Measurements from ENCODE around the gene SMNDC1.
A peak's percentile ranks its signal among the peaks of the same experiment; 100 is the strongest.
"Not testable (repeated sequence)": the region's sequence is repeated elsewhere in the genome, so short reads cannot be mapped to it uniquely, and the experiment has no call there.

Gene SMNDC1

DNA sequence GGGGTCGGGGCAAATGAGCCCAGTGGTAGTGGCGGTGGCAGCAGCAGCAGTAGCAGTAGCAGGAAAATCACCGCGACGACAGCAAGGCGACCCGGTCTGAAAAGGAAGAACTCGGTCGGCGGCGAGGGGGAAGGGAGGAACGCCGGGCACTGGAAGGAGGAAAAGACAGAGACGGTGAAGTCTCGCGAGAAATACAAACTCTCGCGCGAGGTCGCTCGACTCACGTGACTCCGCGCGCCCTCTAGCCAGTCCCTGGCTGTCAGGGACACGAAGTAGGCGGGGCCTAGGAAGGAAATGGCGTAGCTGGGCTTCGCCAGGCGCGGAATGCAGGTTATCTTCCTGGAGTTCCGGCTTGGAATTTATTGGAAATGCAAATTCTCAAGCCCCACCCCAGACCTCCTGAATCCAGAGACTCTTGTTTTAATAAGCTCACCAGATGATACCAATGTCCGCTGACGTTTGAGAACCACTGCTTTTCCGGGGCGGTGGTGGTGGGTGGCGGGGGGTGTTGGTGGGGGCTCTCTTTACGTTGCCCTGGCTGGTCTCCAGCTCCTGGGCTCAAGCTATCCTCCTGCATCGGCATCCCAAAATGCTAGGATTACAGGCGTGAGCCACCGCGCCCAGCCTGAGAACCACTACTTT, at the start of gene SMNDC1:
TSS of gene SMNDC1 (minus strand) at position 141 of the 642 bp plus-strand sequence. CDS start 1,333 bp downstream, outside the sequence.
- peak; percentile 99 for DNase-seq

DNA sequence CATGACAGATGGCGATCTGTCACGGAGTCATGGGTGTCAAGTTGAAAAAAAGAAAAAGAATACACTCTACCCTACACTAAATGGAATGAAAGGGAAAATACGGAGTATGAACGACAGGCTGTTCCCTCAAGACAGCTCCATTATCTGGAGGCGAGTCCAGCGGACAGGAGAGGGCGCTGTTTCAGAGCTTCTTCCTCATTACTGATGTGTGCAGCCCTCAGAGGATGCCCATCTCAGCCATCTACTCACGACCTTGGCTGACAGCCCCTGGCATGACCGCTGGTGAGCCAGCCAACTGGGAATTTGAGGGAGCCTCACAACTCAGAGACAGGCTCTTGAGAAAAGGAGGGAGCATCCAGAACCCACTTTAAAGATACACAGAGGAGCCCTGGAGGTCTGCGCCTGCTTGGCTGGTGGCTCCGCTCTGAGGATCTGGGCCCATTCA, 49.6 kb upstream of the SMNDC1 start:
- DNase-seq, result peak; percentile 75

DNA sequence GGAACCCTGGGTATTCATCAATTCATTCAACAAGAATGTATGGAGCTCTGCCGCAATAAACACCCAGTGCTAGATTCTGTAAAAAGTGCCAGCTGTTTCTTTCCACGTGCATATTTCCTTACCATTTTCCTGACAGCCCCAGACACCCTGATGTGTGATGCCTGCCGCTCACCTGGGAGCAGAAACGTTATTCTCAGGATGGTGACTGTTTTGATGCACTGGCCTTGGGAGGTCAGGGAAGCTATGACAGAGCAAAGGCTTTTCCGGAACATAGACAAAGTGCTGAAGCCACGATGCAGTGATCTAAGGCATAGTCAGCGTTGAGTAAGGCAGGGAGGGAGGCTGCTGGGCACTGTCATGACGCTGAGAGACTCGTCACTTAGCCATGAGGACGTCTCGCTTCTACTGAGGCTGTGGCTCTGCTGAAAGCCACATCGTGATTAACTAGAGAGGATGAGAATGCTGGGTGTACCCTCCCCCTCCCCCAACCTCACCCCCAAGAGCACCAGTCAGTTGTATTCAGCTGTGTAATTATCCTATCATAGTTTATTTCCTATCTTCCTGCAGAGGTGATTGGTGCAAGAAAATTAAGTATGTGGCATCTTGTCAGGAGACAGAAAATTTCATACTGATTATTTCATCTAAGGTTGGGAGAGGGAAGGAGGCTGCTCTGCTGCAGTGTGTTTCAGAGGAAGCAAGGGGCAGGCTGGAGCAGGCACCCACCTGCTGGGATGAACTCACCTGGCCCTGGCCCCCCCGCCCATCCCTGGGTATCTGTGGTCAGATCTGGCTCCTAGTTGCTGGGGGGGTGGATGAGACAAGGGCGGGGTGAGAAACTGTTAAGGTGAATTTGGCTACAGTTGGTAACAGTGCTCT, 48.8 kb upstream of the SMNDC1 start:
- DNase-seq, result peak; percentile 67

DNA sequence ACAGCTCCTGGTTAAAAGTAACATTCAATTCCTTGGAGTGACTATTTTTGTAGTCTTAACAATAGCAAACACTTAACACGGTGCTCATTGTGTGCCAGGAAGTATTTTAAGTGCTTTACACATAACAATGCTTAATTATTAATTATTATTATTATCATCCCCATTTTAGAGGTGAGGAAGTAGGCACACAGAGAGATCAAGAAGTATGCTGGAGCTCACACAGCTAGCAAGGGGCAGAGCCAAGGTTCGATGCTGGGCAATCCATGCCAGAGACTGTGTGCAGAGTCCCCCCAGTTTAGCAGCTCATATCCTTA, 48.2 kb upstream of the SMNDC1 start:
- DNase-seq, result no peak

DNA sequence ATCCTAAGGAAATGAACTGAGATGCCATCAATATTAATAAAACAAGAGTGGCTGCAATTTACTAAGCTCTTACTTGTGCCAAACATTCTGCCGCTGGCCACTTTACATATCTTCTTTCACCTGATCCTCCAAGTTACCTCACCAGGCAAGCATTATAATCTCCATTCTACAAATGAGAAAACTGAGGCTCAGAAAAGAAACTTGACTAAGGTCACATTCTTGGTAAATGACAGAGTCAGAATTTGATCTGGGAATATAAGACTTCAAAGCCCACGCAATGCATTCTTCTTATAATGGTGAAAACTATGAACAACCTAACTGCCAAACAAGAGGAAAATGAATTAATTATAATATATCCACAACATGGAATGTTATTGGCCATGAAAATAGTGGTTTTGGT, 46.1 kb upstream of the SMNDC1 start:
- no peak for DNase-seq

DNA sequence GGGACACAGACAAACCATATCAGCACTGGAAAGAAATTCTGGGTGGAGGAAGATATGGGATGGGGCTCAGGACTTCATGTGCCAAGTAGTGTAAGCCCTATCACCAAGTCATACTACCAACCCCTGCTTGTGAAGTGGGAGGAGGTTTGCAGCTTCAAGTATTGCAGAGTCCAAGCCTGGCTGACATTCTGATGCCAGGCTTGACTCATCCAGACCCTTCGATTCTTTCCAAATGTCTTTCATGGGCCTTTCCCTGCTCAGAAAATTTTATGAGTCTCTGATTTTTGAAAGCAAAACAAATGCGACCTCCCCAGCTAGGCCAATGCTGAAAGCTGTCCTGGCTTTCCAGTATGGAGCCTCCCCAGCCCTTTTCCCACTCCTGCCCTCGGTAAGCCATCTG, 45.1 kb upstream of the SMNDC1 start:
- DNase-seq, result peak; percentile 75

DNA sequence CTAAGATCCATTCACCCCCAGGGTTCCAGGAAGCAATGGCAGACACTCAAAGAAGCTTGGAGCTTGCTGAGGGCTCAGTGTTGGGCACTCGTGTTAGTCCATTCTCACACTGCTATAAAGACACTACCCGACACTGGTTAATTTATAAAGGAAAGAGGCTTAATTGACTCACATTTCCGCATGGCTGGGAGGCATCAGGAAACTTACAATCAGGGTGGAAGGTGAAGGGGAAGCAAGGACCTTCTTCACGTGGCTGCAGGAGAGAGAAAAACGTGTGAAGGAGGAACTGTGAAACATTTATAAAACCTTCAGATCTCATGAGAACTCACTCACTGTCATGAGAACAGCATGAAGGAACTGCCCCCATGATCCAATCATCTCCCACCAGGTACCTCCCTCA, 44.7 kb upstream of the SMNDC1 start:
- no peak for DNase-seq

DNA sequence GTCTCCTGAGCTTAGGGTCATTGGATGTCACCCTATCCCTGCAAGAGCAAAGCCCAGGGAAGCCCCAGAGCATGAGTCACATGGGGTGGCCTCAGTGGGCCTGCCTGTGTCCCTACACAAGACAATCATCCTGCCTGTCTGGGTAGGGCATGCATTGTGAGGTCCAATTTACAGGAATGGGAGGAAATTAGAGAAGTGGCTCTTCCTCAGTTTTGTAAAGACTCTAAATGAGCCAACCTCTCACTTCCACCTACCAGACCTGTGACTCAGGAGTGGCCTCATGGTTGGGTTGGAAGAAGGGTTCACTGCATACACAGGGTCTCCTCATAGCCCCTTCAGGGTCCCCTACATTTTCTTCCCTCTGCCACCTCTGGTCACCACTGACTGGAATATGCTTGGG, 43.6 kb upstream of the SMNDC1 start:
- DNase-seq, result peak; percentile 85

DNA sequence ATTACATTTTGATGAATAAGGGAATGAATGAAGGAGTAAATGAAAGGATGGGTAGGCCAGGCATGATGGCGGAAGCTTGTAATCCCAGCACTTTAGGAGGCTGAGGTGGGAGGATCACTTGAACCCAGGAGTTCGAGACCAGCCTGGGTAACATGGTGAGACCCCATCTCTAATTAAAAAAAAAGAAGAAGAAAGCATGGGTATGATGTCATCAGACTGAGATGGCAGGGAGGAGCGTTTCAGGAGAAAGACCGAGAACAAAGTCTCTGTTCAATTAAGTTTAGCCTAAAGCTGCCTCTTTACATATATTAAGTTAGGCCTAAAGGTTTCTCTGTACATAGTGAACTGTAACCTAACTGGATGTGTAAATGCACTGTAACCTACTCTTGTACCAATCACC, 42.2 kb upstream of the SMNDC1 start:
- no peak for DNase-seq

DNA sequence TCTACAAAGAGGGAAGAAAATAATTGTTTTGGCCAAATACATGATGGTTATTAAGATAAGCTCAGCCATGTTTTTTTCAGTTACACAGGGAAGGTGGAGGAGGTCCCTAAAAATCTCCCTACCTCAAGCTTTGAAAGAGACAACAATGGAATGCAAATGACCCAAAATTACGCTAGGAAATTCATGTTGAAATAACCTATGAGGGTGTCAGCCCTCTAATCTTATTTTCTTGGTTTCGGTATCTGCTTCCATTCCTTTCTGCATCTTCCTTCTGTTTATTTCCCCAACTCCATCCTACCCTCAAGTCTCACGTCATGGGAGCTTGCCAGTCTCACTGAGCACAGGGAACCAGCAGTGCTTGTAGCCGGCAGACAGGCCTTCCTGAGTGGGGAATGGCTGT, 40.6 kb upstream of the SMNDC1 start:
- peak; percentile 59 for DNase-seq

DNA sequence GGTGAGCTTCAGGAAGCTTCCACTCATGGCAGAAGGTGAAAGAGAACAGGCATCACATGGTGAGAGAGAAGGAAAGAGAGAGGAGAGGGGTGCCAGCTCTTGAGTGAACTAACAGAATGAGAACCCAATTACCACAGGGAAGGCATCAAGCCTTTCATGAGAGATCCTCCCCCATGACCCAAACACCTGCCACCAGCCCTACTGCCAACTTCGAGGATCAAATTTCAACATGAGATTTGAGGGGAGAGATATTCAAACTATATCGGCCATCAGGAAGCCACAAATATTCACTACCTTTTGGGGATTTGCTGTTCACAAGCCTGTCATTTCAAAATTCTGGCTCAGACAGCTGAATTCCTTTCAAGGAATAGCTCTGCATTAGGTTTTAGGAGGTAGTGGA, 39.9 kb upstream of the SMNDC1 start:
- no peak for DNase-seq

DNA sequence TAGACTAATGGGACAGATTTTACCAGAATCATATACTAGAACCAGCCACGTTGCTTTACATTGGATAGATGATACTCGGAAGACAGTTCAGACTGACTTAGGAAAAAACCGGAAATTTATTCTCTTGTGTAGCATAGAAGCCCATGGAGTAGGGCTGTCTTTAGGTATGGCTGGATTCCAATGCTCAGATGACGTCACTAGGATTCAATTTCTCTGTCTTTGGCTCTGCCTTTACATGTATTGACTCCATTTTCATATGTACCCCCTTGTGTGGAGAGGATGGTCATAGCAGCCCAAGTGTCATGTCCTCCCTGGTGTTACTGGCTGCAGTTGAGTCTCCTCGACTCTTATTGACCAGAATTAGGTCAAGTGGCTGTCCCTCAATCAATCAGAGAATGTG, 39.2 kb upstream of the SMNDC1 start:
- DNase-seq, result no peak

DNA sequence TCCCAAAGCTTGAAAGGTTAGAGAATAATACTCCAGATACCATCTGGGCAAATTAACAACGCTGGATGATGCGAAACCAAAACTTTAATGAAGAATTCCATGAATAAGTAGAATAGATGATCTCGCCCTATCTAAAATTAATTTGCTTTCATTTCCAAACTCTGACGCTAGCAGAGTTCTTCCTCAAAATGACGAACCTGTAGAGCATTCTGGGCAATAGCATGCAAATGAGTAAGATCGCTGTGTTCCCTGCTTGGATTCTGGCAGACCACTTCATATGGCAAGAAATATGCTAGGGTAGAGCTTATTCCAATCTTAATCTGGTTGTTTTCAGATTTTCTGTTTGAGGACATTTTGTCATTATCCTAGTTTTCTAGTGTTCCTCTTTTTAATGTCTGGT, 36.1 kb upstream of the SMNDC1 start:
- DNase-seq, result peak; percentile 90

DNA sequence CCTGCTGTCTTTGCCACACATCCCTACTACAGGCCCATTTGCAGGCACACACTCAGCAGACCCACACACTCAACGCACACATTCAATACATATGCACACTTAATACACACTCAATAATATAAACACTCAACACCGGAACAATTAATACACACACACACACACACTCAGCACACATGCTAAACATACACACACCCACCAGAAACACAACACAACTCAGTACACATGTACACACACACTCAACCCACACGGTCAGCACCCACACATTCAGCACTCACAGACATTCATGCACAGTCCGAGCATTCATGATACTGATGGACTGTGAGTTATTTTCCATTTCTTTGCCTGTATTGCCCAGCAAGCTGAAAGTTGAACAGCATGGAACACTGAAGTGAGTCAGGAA, 35.4 kb upstream of the SMNDC1 start:
- no peak for DNase-seq

DNA sequence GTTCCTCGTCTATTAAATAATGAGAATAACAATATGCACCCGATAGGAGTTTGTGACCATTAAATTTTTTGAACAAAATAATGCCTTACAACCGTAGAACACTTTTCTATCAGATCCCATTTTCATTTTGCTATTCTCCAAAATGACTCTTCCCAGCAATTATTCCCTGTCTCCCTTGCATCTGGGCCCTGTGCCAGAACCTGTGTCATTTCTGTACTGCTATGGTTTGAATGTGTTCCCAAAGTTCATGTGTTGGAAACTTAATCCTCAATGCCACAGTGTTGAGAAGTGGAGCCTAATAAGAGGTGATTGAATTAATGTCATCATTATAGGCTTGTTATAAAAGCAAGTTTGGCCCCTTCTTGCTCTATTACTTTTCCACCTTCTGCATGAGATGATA, 33.2 kb upstream of the SMNDC1 start:
- DNase-seq, result no peak

DNA sequence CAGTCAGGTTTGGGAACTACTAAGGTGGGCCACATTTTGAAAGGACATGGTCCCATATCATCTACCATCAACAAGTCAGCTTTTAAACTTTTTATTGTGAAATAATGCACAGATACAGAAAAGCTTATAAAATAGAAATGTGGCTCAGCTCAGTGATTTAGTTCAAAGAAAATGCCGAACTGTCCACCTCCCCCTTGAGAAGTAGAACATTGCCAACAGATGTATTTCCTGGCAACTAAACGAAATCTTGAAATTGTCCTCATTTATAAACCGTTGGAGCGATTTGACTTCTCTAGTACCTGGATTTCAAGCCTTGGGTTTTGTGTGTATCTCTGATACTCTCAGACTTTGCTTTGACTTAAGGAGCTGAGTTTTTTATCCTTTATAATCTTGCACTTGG, 32.7 kb upstream of the SMNDC1 start:
- no peak for DNase-seq

DNA sequence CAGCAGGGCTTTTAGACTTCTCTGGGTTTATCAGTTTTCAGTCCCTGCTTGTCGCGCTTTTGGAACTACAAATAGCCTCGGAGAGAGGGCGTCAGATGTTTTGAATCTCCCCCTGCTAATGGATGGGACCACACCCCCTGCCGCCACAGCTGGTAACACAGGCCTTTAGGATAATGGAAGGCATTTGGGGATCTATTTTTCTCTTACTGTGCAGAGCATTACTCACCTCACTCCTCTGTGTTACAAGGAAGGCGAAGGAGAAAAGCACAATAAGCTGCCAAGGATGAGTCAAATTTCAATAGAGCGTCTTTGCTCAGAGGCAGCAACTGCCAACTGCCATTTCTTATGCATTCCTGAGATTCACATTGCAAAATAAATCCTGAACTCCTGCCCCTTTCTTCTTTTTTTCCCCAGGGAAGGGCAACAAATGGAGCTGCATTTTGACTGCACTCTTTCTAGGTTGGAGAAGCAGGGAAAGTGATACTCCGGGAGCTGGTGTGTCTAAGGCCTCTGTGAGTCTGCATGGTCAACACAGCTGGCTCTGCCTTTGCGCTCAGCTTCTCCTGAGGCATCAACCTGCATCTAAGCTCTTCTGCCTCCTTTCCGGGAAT, 31.5 kb upstream of the SMNDC1 start:
- no peak for DNase-seq

DNA sequence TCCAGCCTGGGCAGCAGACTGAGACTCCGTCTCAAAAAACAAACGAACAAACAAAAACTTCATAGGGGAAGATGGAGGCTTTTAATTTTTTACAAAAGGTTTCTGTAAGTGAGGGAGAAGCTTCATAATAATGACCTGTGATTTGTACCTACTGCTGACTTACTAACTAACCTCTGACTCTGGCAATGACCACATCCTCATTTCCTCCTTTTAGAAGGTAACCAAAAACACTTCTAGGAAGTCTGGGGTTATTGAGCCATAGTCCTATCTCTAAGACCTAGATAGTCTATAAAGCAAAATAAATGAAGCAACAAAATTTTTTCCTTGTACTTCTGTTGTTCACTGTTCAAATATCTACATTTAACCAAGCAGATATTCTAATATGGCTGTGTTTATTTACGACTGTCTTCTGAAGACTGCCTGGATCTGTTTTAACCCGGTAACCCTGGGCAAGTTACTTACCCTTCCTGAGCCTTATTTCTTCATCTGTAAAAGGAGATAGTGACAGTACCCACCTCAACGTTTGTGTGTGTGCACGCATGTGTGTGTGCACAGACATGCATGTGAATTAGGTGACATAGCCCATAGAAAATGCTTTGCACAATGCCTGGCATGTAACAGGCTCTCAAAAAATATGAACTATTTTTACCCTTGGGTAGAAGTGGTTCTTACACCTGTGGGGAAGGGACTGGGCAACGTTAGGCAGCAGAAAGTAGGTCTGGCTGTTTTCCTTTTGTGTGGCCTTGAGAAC, 30.8 kb upstream of the SMNDC1 start:
- no peak for DNase-seq

DNA sequence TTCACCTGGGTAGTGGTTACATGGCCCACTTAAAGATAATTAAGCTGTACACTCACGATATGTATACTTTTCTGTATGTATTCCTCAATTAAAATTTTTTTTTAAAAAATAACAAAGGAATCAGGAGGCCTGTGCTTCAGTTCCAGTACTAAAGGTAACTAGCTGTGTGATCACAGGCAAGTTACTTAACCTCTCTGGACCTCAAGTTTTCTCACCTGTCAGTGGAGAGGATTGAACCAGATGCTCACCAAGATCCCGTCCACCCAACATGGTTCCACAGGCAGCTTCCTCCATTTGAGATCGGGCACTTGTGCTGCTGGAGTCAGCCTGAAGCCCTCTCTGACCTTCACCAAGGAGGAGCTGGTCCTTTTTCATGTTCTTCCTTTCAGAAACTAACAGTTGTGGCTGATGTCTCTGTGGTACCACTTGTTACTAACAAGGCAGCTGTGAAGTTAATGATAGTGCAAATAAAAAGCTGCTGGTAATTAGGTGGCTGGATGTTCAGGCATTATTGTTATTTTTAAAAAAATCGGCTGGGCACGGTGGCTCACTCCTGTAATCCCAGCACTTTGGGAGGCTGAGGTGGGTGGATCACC, 29.4 kb upstream of the SMNDC1 start:
- DNase-seq, result no peak

DNA sequence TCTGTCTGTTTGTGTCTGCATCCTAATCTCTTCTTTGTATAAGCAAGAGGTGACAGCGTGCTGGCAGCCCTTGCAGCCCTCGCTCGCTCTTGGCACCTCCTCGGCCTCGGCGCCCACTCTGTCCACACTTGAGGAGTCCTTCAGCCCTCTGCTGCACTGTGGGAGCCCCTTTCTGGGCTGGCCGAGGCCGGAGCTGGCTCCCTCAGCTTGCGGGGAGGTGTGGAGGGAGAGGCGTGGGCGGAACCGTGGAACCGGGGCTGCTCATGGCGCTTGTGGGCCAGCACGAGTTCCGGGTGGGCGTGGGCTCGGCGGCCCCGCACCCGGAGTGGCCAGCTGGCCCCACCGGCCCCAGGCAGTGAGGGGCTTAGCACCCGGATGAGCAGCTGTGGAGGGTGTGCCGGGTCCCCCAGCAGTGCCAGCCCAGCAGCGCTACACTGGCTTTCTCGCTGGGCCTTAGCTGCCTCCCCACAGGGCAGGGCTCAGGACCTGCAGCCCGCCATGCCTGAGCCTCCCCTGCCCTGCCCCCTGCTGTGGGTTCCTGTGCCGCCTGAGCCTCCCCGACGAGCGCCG, 26.6 kb upstream of the SMNDC1 start:
- DNase-seq, result not testable (repeated sequence)

DNA sequence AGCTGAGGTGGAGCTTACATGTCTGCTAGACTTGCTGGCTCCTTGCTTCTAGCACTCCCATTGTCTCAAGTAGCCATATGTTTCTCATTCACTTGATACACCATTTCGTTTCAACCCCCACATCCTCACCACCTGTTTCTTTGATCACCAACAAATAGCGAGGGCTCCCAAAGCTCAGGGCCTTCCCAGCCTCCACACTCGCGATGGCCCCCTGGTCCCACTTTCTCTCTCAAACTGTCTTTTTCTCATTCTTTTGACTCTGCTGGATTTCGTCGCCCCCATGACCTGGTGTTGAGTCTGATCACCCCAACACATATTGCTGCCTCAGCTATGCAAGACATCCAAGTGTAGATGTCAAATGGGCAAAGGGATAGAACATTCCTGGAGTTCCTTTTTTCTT, 26.0 kb upstream of the SMNDC1 start:
- no peak for DNase-seq

DNA sequence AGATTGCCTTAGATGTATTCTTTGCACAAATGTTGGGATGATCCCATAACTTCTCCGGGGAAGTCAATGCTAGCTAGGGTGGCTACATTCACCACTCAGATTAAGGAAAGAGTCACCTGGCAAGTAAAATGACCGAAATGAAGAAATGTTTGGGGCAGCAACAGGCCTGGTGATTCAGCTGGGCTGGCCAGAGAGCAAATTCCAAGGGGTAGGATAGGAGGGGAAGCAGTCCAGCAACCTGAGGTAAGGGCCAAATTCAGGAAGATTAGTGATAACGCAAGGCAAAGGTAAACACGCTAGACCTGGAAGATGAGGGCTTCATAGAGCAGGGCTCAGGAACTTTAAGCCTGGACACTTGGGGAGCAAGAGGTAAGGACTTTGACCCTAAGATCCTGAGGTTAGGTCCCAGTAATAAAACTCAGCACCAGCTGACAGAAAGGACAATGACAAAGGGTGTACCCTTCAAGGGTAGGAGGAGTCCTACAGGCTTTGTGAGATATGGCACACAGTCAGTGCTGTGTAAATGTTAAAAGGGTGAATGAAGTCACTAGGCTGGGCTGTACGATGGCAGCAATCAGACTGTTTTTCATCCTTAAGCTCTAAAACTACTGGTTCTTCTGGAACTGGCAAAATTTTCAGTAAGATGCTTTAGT, 22.7 kb upstream of the SMNDC1 start:
- peak; percentile 44 for DNase-seq
